A673 (cell line): ENCODE data around the gene FASTKD2. TPM values are rescaled to one million over a fixed set of nuclear protein-coding genes. Genes with fewer than 3 reads are reported as not detected.

Experiments
- BruUV-seq: library from RNA; stranded (reverse); fragments of 400-500 nt; replicated peaks from 2 replicates; lab custom pipeline; 2021; lab: Mats Ljungman, UMichigan
- CTCF ChIA-PET: fragments of 300-600 bp; sonication (Branson Sonifier 250); formaldehyde crosslinking; loops from one replicate; lab custom pipeline; 2022; ENCODE audit warnings: antibody characterized with exemption; lab: Charles Lee
- POLR2A ChIA-PET: fragments of 300-600 bp; sonication (Branson Sonifier 250); formaldehyde crosslinking; loops from one replicate; lab custom pipeline; 2022; ENCODE audit warnings: antibody characterized with exemption; ENCODE audit not compliant: low non-redundant PET; lab: Charles Lee
- DNase-seq: peaks from one replicate; pipeline ENCODE4 v3.0.0-alpha.2; 2015; ENCODE audit warnings: low spot score
- H3K27ac ChIP-seq: fragments of 200-600 bp; sonication (generic); 2 replicates; pipeline ENCODE4 v1.5.1; 2016; ENCODE audit warnings: mixed run types, low read depth, mild to moderate bottlenecking, mixed read lengths, antibody characterized with exemption, low read length; ENCODE audit not compliant: poor library complexity, severe bottlenecking
- H3K27me3 ChIP-seq: fragments of 200-600 bp; sonication (generic); replicated peaks from 2 replicates; pipeline ENCODE4 v1.6.1; 2017; ENCODE audit warnings: mixed run types, low read depth, mild to moderate bottlenecking, mixed read lengths, antibody characterized with exemption, low read length; ENCODE audit not compliant: insufficient read depth, poor library complexity
- H3K36me3 ChIP-seq: fragments of 200-600 bp; sonication (generic); 2 replicates; pipeline ENCODE4 v1.6.1; 2016; ENCODE audit warnings: mixed run types, mild to moderate bottlenecking, mixed read lengths, antibody characterized with exemption, low read length; ENCODE audit not compliant: insufficient read depth, poor library complexity, severe bottlenecking
- H3K4me1 ChIP-seq: fragments of 200-600 bp; sonication (generic); 2 replicates; pipeline ENCODE4 v1.6.1; 2017; ENCODE audit warnings: mixed run types, mild to moderate bottlenecking, mixed read lengths, antibody characterized with exemption, low read length; ENCODE audit not compliant: insufficient read depth, poor library complexity, severe bottlenecking
- H3K4me3 ChIP-seq: fragments of 200-600 bp; sonication (generic); 2 replicates; pipeline ENCODE4 v1.5.1; 2016; ENCODE audit warnings: low read depth, mixed run types, mild to moderate bottlenecking, mixed read lengths, low read length; ENCODE audit not compliant: poor library complexity, severe bottlenecking
- H3K9me3 ChIP-seq: fragments of 200-600 bp; sonication (generic); 2 replicates; pipeline ENCODE4 v1.6.1; 2016; ENCODE audit warnings: mixed run types, low read depth, mild to moderate bottlenecking, mixed read lengths, antibody characterized with exemption, low read length; ENCODE audit not compliant: poor library complexity, severe bottlenecking
- EZH2 ChIP-seq: fragments of 200-600 bp; sonication (generic); IDR thresholded peaks from 2 replicates; pipeline ENCODE4 v1.6.1; 2017; ENCODE audit warnings: borderline replicate concordance, low read depth, mild to moderate bottlenecking, mixed read lengths, antibody characterized with exemption, low read length; ENCODE audit not compliant: poor library complexity, severe bottlenecking
- intact Hi-C: fragments of 100-400 bp; cut with micrococcal nuclease; formaldehyde crosslinking; loops from one replicate; pipeline ENCODE4 v1.10.0; 2022; ENCODE audit not compliant: unreplicated experiment
- total RNA-seq: library from RNA; stranded (reverse); gene quantifications from 2 replicates; pipeline ENCODE4 v1.2.3, GENCODE V29; 2021
- TF ChIP-seq, protein P1 (sequence below): fragments of 300-800, 200-600 bp; sonication (generic); conservative IDR thresholded peaks from 2 replicates; pipeline ENCODE4 v1.5.1; 2017; ENCODE audit warnings: low read depth, mild to moderate bottlenecking, antibody characterized with exemption, low read length, moderate library complexity, mixed read lengths

Gene FASTKD2
- total RNA-seq, 1 experiment from 2014 or later, result 35.4 TPM

GRCh38 chr2:206824087-206824618, 58.7 kb downstream of the FASTKD2 start:
- ChIA-PET POLR2A (no interaction called here), CTCF (no interaction called here)
- DNase-seq, result no peak
- no peaks in the 10 kb centered on the region for H3K4me1 ChIP-seq
- no peaks in the 10 kb centered on the region for H3K9me3 ChIP-seq
- intact Hi-C loops, result no loop called here
- TF ChIP-seq, protein P1, sequence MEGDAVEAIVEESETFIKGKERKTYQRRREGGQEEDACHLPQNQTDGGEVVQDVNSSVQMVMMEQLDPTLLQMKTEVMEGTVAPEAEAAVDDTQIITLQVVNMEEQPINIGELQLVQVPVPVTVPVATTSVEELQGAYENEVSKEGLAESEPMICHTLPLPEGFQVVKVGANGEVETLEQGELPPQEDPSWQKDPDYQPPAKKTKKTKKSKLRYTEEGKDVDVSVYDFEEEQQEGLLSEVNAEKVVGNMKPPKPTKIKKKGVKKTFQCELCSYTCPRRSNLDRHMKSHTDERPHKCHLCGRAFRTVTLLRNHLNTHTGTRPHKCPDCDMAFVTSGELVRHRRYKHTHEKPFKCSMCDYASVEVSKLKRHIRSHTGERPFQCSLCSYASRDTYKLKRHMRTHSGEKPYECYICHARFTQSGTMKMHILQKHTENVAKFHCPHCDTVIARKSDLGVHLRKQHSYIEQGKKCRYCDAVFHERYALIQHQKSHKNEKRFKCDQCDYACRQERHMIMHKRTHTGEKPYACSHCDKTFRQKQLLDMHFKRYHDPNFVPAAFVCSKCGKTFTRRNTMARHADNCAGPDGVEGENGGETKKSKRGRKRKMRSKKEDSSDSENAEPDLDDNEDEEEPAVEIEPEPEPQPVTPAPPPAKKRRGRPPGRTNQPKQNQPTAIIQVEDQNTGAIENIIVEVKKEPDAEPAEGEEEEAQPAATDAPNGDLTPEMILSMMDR, result no peak
- no peak for TF ChIP-seq EZH2
- no peak overlapping the region for H3K4me3 ChIP-seq
- no peaks in the 10 kb centered on the region for H3K36me3 ChIP-seq
- no TSS peak for BruUV-seq
- H3K27me3 ChIP-seq, result peaks cover 1% of the 10 kb centered on the region
- no peak overlapping the region for H3K27ac ChIP-seq

DNA sequence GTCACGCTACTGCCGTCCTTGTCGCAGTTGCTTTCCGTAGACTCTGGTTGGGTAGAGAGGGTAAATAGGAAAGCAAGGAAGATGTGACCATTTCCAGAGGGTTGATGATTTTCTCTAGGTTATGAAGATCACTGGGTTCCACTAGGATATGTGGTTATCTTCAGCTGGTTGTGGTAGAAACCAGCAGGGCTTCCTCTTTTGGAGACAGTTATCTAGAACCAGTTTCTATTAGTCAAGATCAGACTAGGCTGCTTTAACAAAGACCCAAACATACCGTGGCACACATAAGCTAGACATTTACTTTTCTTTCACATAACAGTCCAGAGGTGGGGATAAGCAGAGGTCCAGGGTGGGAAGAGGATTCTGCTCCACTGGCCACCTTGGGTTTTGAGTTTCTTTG, 59.6 kb downstream of the FASTKD2 start:
- no peaks in the 10 kb centered on the region for H3K27me3 ChIP-seq
- H3K4me1 ChIP-seq, result no peaks in the 10 kb centered on the region
- TF ChIP-seq, protein P1, result no peak
- TF ChIP-seq EZH2, result no peak
- H3K9me3 ChIP-seq, result no peaks in the 10 kb centered on the region
- ChIA-PET POLR2A (no interaction called here), CTCF (no interaction called here)
- no TSS peak for BruUV-seq
- DNase-seq, result no peak
- intact Hi-C loops, result no loop called here
- H3K4me3 ChIP-seq, result no peak overlapping the region
- no peak overlapping the region for H3K27ac ChIP-seq
- H3K36me3 ChIP-seq, result no peaks in the 10 kb centered on the region

- POLR2A ChIA-PET, result no interaction called here
These were observed 66.1 kb downstream of the FASTKD2 start for GRCh38 chr2:206831442-206831995.

More at GRCh38 chr2:206831442-206831995, 66.1 kb downstream of the FASTKD2 start:
- no peaks in the 10 kb centered on the region for H3K36me3 ChIP-seq
- no peaks in the 10 kb centered on the region for H3K9me3 ChIP-seq
- no peaks in the 10 kb centered on the region for H3K27me3 ChIP-seq
- H3K27ac ChIP-seq, result no peak overlapping the region
- no TSS peak for BruUV-seq
- no peak for TF ChIP-seq EZH2
- TF ChIP-seq, protein P1, result no peak
- DNase-seq, result no peak
- no peaks in the 10 kb centered on the region for H3K4me1 ChIP-seq
- H3K4me3 ChIP-seq, result no peak overlapping the region
- CTCF ChIA-PET, result no interaction called here
- intact Hi-C loops, result no loop called here
